Right ventricle myocardium inferior (tissue), 1 donor: ENCODE measurements around the gene ASB4. TPM values are rescaled to one million over a fixed set of nuclear protein-coding genes. Genes with fewer than 3 reads are reported as not detected.

Experiments used
- ATAC-seq: fragments of 200-7000 bp; cut with Tn5 transposase; one replicate; pipeline ENCODE4 v1.9.1; 2020; ENCODE audit warnings: mild to moderate bottlenecking, moderate library complexity
- DNase-seq: peaks from one replicate; pipeline ENCODE4 v3.0.0; 2021; ENCODE audit errors: missing footprints
- intact Hi-C: fragments of 100-400 bp; cut with DNase I; formaldehyde crosslinking; loops from one replicate; pipeline ENCODE4 v1.11.0; 2022
- total RNA-seq: library from RNA; stranded (reverse); fragmentation: NEBNext Ultra II Directional; extraction: Animal tissue kit (Norgen Biotek cat#: 25700); gene quantifications from one replicate; pipeline ENCODE4 v1.2.1, GENCODE V29; 2021
- donor health status: DM: no; HTN: yes; CAD: no; lungs with severe emphysema.

The ASB4 gene
- total RNA-seq, 1 donor from 2014 or later, result 7.0 TPM

GRCh38 chr7:95509199-95509598 is 23.5 kb downstream of the ASB4 start:
- intact Hi-C loops, result no loop called here
- DNase-seq, result no peak
- ATAC-seq, result no peak

- no peak for DNase-seq
- peak; percentile 85 for ATAC-seq
- intact Hi-C loops, result loop anchor here (1.0 kb wide), 1 partner anchor 179 kb away; no protein-coding TSS in a partner anchor
Measured at GRCh38 chr7:95511716-95512260, 26.0 kb downstream of the ASB4 start.

GRCh38 chr7:95517458-95517857 is 31.7 kb downstream of the ASB4 start:
- intact Hi-C loops, result no loop called here
- DNase-seq (no peak), ATAC-seq (no peak)

- DNase-seq (no peak), ATAC-seq (no peak)
- intact Hi-C loops, result no loop called here
Measured at GRCh38 chr7:95517870-95518269, 32.1 kb downstream of the ASB4 start.

- intact Hi-C loops, result no loop called here
- ATAC-seq, result no peak
Measured at GRCh38 chr7:95520136-95520535, 34.4 kb downstream of the ASB4 start.

GRCh38 chr7:95525503-95525902 is 39.8 kb downstream of the ASB4 start:
- DNase-seq (no peak), ATAC-seq (no peak)
- intact Hi-C loops, result no loop called here

More at GRCh38 chr7:95520136-95520535, 34.4 kb downstream of the ASB4 start:
- DNase-seq, result no peak

GRCh38 chr7:95526128-95526738 is 40.5 kb downstream of the ASB4 start:
- no peak for DNase-seq
- no peak for ATAC-seq
- intact Hi-C loops, result no loop called here

- intact Hi-C loops, result loop anchor here (1.0 kb wide), 1 partner anchor 157 kb away; no protein-coding TSS in a partner anchor
- DNase-seq, result no peak
Measured at GRCh38 chr7:95527033-95527775, 41.5 kb downstream of the ASB4 start.

GRCh38 chr7:95527776-95528250 is 42.1 kb downstream of the ASB4 start:
- DNase-seq (peak; percentile 66), ATAC-seq (peak; percentile 23)
- intact Hi-C loops, result loop anchor here (1.0 kb wide), 1 partner anchor 156 kb away; no protein-coding TSS in a partner anchor

More at GRCh38 chr7:95527033-95527775, 41.5 kb downstream of the ASB4 start:
- ATAC-seq, result peak; percentile 86

GRCh38 chr7:95529701-95530100 is 44.0 kb downstream of the ASB4 start:
- no peak for DNase-seq
- no peak for ATAC-seq
- intact Hi-C loops, result no loop called here

- DNase-seq (no peak), ATAC-seq (no peak)
- intact Hi-C loops, result no loop called here
Measured at GRCh38 chr7:95530881-95531280, 45.1 kb downstream of the ASB4 start.

GRCh38 chr7:95531605-95532219 is 46.0 kb downstream of the ASB4 start:
- intact Hi-C loops, result no loop called here
- DNase-seq, result no peak

GRCh38 chr7:95534796-95535195 is 49.1 kb downstream of the ASB4 start:
- ATAC-seq (peak; percentile 41), DNase-seq (no peak)
- intact Hi-C loops, result no loop called here

More at GRCh38 chr7:95531605-95532219, 46.0 kb downstream of the ASB4 start:
- no peak for ATAC-seq

- no peak for DNase-seq
- intact Hi-C loops, result no loop called here
- no peak for ATAC-seq
Measured at GRCh38 chr7:95535662-95536061, 49.9 kb downstream of the ASB4 start.

GRCh38 chr7:95536656-95537311 is 51.0 kb downstream of the ASB4 start:
- DNase-seq (no peak), ATAC-seq (no peak)
- intact Hi-C loops, result no loop called here

GRCh38 chr7:95537468-95537867 is 51.7 kb downstream of the ASB4 start:
- intact Hi-C loops, result no loop called here
- DNase-seq, result no peak
- ATAC-seq, result no peak

- intact Hi-C loops, result no loop called here
- no peak for ATAC-seq
- no peak for DNase-seq
Measured at GRCh38 chr7:95539426-95539825, 53.7 kb downstream of the ASB4 start.

- ATAC-seq (no peak), DNase-seq (no peak)
- intact Hi-C loops, result no loop called here
Measured at GRCh38 chr7:95540366-95540765, 54.6 kb downstream of the ASB4 start.

- intact Hi-C loops, result no loop called here
- ATAC-seq (no peak), DNase-seq (no peak)
Measured at GRCh38 chr7:95543312-95543711, 57.6 kb downstream of the ASB4 start.
